ENCODE measurements around the gene PTPRD.

PTPRD gene

DNA sequence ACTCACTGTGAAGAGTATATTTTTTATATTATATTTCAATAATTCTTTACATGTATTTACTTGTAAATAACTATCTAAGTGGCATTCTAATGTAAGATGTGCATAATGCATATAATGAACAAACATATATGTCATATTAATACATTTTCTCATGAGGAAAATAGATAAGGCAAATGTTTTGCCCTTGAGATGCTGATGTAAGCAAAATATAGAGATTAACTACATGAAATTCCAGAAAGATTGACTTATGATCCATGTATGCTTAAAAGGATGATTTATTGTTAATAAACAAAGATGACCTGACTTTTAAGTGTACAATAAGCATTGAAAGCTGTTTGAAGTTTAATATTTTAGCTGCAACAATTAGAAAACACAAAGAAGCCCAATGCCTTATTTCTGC is 559.9 kb downstream of the PTPRD start:
- no peak overlapping the region for H3K4me3 ChIP-seq (ENCODE audit: control insufficient read depth, low read depth, low read length)
- DNase-seq (ENCODE audit: low read depth): no peak
- TF ChIP-seq CTCF (IDR thresholded peaks at IDR 0.05; ENCODE audit: control insufficient read depth, insufficient read depth, low read depth, low read length, missing control alignments): no peak

DNA sequence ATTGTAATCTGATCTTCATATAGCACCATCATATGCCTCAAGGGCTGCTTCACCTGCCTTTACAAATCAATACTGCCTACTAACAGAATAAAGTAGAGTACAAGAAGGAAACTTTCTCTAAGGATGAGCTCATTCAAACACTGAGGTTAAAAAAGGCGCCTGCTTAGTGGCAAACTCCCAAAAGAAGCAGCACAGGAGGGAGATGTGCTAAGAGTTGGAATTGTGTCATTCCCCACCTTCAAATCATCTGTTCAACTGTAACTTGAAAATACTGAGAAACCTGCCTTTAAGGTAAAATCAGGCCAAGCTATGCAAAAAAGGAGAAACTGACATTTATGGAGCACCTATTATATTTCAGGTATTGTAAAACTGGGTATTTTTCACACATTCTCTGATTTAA is 560.6 kb downstream of the PTPRD start:
- no peak for TF ChIP-seq CTCF (IDR thresholded peaks at IDR 0.05; ENCODE audit: control insufficient read depth, insufficient read depth, low read depth, low read length, missing control alignments)
- no peak overlapping the region for H3K4me3 ChIP-seq (ENCODE audit: control insufficient read depth, low read depth, low read length)
- no peak for DNase-seq (ENCODE audit: low read depth)

DNA sequence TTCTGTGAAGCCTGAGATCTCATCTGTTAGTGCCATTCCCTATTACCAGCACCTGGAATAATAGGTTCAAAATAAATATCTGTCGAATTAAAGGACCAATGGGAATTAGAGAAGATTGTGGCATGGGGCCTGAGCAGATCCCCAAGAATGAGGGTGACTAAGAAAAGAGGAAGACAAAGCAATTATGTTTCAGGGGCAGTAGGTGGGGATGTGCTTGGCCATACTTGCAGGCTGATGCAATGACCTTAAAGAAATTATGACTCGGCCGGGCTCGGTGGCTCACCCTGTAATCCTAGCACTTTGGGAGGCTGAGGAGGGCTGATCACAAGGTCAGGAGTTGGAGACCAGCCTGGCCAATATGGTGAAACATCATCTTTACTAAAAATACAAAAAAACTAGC is 562.8 kb downstream of the PTPRD start:
- H3K4me3 ChIP-seq (ENCODE audit: control insufficient read depth, low read depth, low read length): no peak overlapping the region
- TF ChIP-seq CTCF (IDR thresholded peaks at IDR 0.05; ENCODE audit: control insufficient read depth, insufficient read depth, low read depth, low read length, missing control alignments): no peak
- no peak for DNase-seq (ENCODE audit: low read depth)

DNA sequence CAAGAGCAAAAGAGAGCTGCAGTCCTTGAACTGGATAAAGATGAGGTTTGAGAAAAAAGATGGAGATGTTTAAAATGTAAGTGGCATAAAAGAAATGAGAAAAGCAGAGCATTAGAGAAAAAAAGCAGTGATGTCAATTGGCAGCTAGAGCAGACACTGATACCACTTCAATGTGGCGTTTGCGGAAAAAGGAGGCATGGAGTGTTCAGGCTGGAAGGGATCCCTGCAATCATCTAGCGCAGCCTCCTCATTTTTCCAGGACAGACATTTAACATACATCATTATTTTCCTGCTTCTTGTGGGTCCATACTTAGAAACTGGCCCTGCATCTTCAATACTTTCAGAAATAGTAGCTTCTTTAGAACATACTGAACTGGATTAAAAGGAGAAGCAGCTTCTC is 563.8 kb downstream of the PTPRD start:
- no peak for TF ChIP-seq CTCF (IDR thresholded peaks at IDR 0.05; ENCODE audit: control insufficient read depth, insufficient read depth, low read depth, low read length, missing control alignments)
- DNase-seq (ENCODE audit: low read depth): no peak

DNA sequence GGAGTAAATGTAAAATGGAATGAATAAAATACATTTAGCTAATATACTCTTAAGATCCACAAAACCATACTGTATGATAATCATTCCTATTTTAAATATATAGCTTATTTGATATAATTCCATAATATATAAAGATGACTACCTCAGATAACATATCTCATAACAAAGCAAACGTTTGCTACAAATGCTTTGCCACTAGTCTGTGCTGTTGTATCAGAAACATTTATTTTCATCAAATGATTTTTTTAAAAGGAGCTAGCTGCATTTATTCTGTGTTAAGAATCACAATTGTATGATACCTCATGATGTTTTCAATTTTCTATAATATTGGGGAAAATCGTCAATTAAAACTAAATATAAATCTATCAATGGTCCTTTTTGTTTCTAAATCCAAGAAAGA is 567.2 kb downstream of the PTPRD start:
- H3K4me3 ChIP-seq (ENCODE audit: control insufficient read depth, low read depth, low read length): no peak overlapping the region
- TF ChIP-seq CTCF (IDR thresholded peaks at IDR 0.05; ENCODE audit: control insufficient read depth, insufficient read depth, low read depth, low read length, missing control alignments): no peak
- DNase-seq (ENCODE audit: low read depth): no peak

More for the DNA sequence above, 563.8 kb downstream of the PTPRD start:
- no peak overlapping the region for H3K4me3 ChIP-seq (ENCODE audit: control insufficient read depth, low read depth, low read length)

DNA sequence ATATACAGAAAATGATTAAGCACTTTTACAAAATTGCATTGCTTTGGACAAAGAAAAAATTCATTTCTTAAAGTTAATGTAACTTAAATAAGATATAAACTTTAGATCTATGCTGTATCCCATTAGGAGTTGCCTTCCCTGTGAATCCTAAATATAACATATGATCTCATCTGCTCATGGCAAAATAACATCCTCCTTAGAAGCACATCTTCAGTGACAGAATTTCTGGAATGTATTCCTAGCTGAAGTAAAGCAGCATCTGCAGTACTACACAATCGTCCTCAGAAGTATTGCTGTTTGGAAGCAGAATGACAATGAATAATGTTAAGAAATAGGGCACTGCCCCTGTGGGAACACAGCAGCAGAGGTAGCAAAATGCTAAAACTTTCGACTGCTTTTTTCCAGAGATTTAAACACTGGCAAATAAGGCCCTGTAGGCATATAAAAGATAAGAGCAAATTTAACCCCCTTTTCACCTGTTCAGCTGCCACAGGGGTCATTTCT is 571.0 kb downstream of the PTPRD start:
- TF ChIP-seq CTCF (IDR thresholded peaks at IDR 0.05; ENCODE audit: control insufficient read depth, insufficient read depth, low read depth, low read length, missing control alignments): no peak
- no peak overlapping the region for H3K4me3 ChIP-seq (ENCODE audit: control insufficient read depth, low read depth, low read length)
- no peak for DNase-seq (ENCODE audit: low read depth)

- DNase-seq (ENCODE audit: low read depth): no peak
- no peak overlapping the region for H3K4me3 ChIP-seq (ENCODE audit: control insufficient read depth, low read depth, low read length)
- no peak for TF ChIP-seq CTCF (IDR thresholded peaks at IDR 0.05; ENCODE audit: control insufficient read depth, insufficient read depth, low read depth, low read length, missing control alignments)
Measured at GRCh38 chr9:10036095-10036494, 576.7 kb downstream of the PTPRD start.
